Central memory CD4-positive, alpha-beta T cell (primary cell): ENCODE data around the gene KLK14.

Experiments
- DNase-seq: peaks from one replicate; pipeline ENCODE4 v3.0.0; 2022

KLK14 gene

GRCh38 chr19:51108066-51108804 is 25.5 kb upstream of the KLK14 start, which contains the start of gene CTU1:
Gene CTU1 (minus strand): TSS chr19:51108409. CDS start chr19:51104569, 3,840 bp downstream.
- DNase-seq = peak; percentile 98

GRCh38 chr19:51107406-51108065 is 24.8 kb upstream of the KLK14 start:
- DNase-seq = no peak

- DNase-seq = no peak
Observed at GRCh38 chr19:51103926-51104341, 21.2 kb upstream of the KLK14 start.

- no peak for DNase-seq
Observed at GRCh38 chr19:51102991-51103390, 20.3 kb upstream of the KLK14 start.

- no peak for DNase-seq
Observed at GRCh38 chr19:51101171-51101865, 18.6 kb upstream of the KLK14 start.

GRCh38 chr19:51100601-51101000 is 17.9 kb upstream of the KLK14 start:
- no peak for DNase-seq

- no peak for DNase-seq
Observed at GRCh38 chr19:51099047-51099382, 16.3 kb upstream of the KLK14 start.

GRCh38 chr19:51098365-51099046 is 15.8 kb upstream of the KLK14 start:
- peak; percentile 10 for DNase-seq

GRCh38 chr19:51097796-51098195 is 15.1 kb upstream of the KLK14 start:
- no peak for DNase-seq

GRCh38 chr19:51097166-51097738 is 14.6 kb upstream of the KLK14 start:
- peak; percentile 49 for DNase-seq

- no peak for DNase-seq
Observed at GRCh38 chr19:51096473-51097165, 13.9 kb upstream of the KLK14 start.

- DNase-seq = no peak
Observed at GRCh38 chr19:51094696-51095279, 12.1 kb upstream of the KLK14 start.

- no peak for DNase-seq
Observed at GRCh38 chr19:51093510-51094345, 11.0 kb upstream of the KLK14 start.

GRCh38 chr19:51093101-51093500 is 10.4 kb upstream of the KLK14 start:
- DNase-seq = no peak

GRCh38 chr19:51091895-51092873 is 9.5 kb upstream of the KLK14 start:
- no peak for DNase-seq

- no peak for DNase-seq
Observed at GRCh38 chr19:51091126-51091525, 8.4 kb upstream of the KLK14 start.

- DNase-seq = no peak
Observed at GRCh38 chr19:51090471-51090870, 7.8 kb upstream of the KLK14 start.

- no peak for DNase-seq
Observed at GRCh38 chr19:51089786-51090185, 7.1 kb upstream of the KLK14 start.

GRCh38 chr19:51086153-51086850 is 3.6 kb upstream of the KLK14 start:
- DNase-seq = no peak
